SU-DHL-6 (cell line): ENCODE data around the gene MRE11.

Experiments
- H2AFZ ChIP-seq: fragments of 200-600 bp; sonication (generic); 2 replicates; pipeline ENCODE4 v1.6.1; 2014; ENCODE audit warnings: low read depth, mild to moderate bottlenecking, moderate library complexity, mixed read lengths, antibody characterized with exemption, low read length; ENCODE audit not compliant: severe bottlenecking
- H3F3A ChIP-seq: fragments of 200-600 bp; shearing (Covaris generic); 2 replicates; pipeline ENCODE4 v1.6.0; 2016; ENCODE audit warnings: antibody characterized with exemption, mild to moderate bottlenecking; ENCODE audit not compliant: insufficient read depth
- H3K27ac ChIP-seq: fragments of 200-600 bp; sonication (generic); 2 replicates; pipeline ENCODE4 v1.5.1; 2016; ENCODE audit warnings: low read depth, mild to moderate bottlenecking, low read length, moderate library complexity, mixed read lengths
- H3K27me3 ChIP-seq: fragments of 200-600 bp; sonication (generic), shearing (Covaris generic); 2 replicates; pipeline ENCODE4 v1.6.0; 2014; ENCODE audit warnings: mild to moderate bottlenecking, low read length
- H3K36me3 ChIP-seq: fragments of 200-600 bp; sonication (generic); 2 replicates; pipeline ENCODE4 v1.6.1; 2014; ENCODE audit warnings: mild to moderate bottlenecking, low read length, mixed read lengths
- H3K4me2 ChIP-seq: fragments of 300-600, 200-600 bp; shearing (Covaris generic), sonication (generic); 2 replicates; pipeline ENCODE4 v1.6.0; 2014; ENCODE audit warnings: low read length, low read depth, mild to moderate bottlenecking; ENCODE audit not compliant: poor library complexity, severe bottlenecking
- H3K4me3 ChIP-seq: fragments of 200-600 bp; sonication (generic); 2 replicates; pipeline ENCODE4 v1.5.1; 2014; ENCODE audit warnings: antibody characterized with exemption, low read length, mild to moderate bottlenecking, mixed read lengths; ENCODE audit not compliant: insufficient read depth, poor library complexity, severe bottlenecking
- H3K79me2 ChIP-seq: fragments of 200-600 bp; sonication (generic); 2 replicates; pipeline ENCODE4 v1.6.1; 2014; ENCODE audit warnings: mild to moderate bottlenecking, low read length, moderate library complexity; ENCODE audit not compliant: insufficient read depth
- H3K9ac ChIP-seq: fragments of 200-600 bp; sonication (generic); 2 replicates; pipeline ENCODE4 v1.7.0; 2014; ENCODE audit warnings: mild to moderate bottlenecking, low read length
- H3K9me2 ChIP-seq: fragments of 200-600 bp; sonication (generic); replicated peaks from 2 replicates; pipeline ENCODE4 v1.6.1; 2014; ENCODE audit warnings: low read length; ENCODE audit not compliant: insufficient read depth
- H3K9me3 ChIP-seq: fragments of 200-600 bp; sonication (generic); 2 replicates; pipeline ENCODE4 v1.6.1; 2014; ENCODE audit warnings: low read length, mixed read lengths; ENCODE audit not compliant: insufficient read depth
- H4K20me1 ChIP-seq: fragments of 200-600 bp; sonication (generic); 2 replicates; pipeline ENCODE4 v1.6.1; 2014; ENCODE audit warnings: low read depth, mild to moderate bottlenecking, antibody characterized with exemption, low read length, moderate library complexity, mixed read lengths
- CTCF ChIP-seq: fragments of 200-600 bp; sonication (generic); IDR thresholded peaks from one replicate; pipeline ENCODE4 v1.5.1; 2017; ENCODE audit warnings: antibody characterized with exemption, mild to moderate bottlenecking, low read length, moderate library complexity; ENCODE audit not compliant: insufficient read depth, poor library complexity, severe bottlenecking
- EZH2phosphoT487 ChIP-seq: fragments of 200-600 bp; sonication (generic), shearing (Covaris generic); conservative IDR thresholded peaks from 2 replicates; pipeline ENCODE4 v1.6.1; 2018; ENCODE audit warnings: mild to moderate bottlenecking, antibody characterized with exemption, low read length, moderate library complexity, mixed read lengths

The MRE11 gene

DNA sequence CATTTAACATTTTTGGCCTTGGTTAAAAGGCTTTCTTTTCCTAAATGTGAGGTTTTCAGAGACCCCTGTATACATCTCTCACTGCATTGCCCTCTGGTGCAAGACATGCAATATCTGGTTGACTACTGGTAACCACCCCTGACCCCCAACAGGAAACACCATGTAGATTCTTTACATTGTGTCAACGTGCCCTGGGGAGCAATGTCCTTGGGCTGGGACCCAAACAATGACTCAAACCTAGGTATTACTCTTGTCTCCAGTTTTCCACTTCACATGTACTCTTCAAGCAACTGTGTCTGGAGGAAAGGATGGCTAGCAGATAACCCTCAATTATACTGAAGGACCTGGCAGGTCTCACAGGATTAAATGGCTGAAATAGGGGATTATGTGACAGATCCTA is 91.3 kb downstream of the MRE11 start:
- H4K20me1 ChIP-seq: no peaks in the 10 kb centered on the region
- no peak overlapping the region for H3K4me3 ChIP-seq
- no peak overlapping the region for H3K9ac ChIP-seq
- H3K27ac ChIP-seq: no peak overlapping the region
- H3K36me3 ChIP-seq: no peaks in the 10 kb centered on the region
- H3F3A ChIP-seq: no peaks in the 10 kb centered on the region
- H3K9me3 ChIP-seq: no peaks in the 10 kb centered on the region
- H2AFZ ChIP-seq: no peak overlapping the region
- no peaks in the 10 kb centered on the region for H3K9me2 ChIP-seq
- TF ChIP-seq CTCF (no peak), EZH2phosphoT487 (no peak)
- H3K79me2 ChIP-seq: no peaks in the 10 kb centered on the region
- no peaks in the 10 kb centered on the region for H3K27me3 ChIP-seq
- no peak overlapping the region for H3K4me2 ChIP-seq

DNA sequence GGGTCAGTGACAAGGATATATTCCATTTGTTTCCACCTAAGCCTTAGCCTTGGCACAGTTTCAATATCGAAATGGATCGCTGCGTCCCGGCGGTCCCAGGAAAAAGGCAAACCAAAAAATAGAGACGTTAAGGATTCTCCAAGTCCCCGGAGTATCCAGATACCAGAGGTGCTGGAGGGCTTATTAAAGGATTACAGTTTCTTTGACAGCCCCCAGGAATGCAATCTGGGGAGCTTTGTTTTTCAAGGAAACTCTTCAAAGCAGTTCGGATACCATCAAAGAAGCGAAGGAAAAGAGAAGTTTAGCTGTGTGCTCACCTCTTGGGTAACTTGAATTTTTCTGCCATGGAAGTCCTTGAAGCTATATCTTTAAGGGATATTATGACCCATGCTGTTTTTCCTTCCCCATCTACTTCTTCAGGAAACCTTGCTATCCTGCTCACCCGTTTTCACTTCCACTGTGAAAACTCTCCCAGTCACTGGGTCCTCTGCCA is 91.8 kb downstream of the MRE11 start:
- Histone ChIP-seq H2AFZ (no peak overlapping the region), H3K27ac (no peak overlapping the region), H3K27me3 (no peaks in the 10 kb centered on the region), H4K20me1 (no peaks in the 10 kb centered on the region), H3K9me2 (no peaks in the 10 kb centered on the region), H3K4me3 (no peak overlapping the region), H3F3A (no peaks in the 10 kb centered on the region), H3K36me3 (no peaks in the 10 kb centered on the region), H3K4me2 (no peak overlapping the region), H3K9ac (no peak overlapping the region), H3K9me3 (no peaks in the 10 kb centered on the region), H3K79me2 (no peaks in the 10 kb centered on the region)
- TF ChIP-seq CTCF (no peak), EZH2phosphoT487 (no peak)

- no peak within 1 kb of the TSS for H3K4me3 ChIP-seq
- H3K9ac ChIP-seq: no peak within 1 kb of the TSS
- H3K36me3 ChIP-seq: no peaks in the 10 kb centered on the region
- no peaks in the 10 kb centered on the region for H3K9me3 ChIP-seq
- no peaks in the 10 kb centered on the region for H3F3A ChIP-seq
- H3K27me3 ChIP-seq: no peaks in the 10 kb centered on the region
- no peak within 1 kb of the TSS for H2AFZ ChIP-seq
- TF ChIP-seq CTCF (no peak), EZH2phosphoT487 (no peak)
- H3K79me2 ChIP-seq: no peaks in the 10 kb centered on the region
- no peaks in the 10 kb centered on the region for H3K9me2 ChIP-seq
- no peak within 1 kb of the TSS for H3K27ac ChIP-seq
- H3K4me2 ChIP-seq: no peak within 1 kb of the TSS
- no peaks in the 10 kb centered on the region for H4K20me1 ChIP-seq
These were observed 92.5 kb downstream of the MRE11 start, which contains the start of gene GPR83 for GRCh38 chr11:94400839-94401772. Gene GPR83 (minus strand): TSS chr11:94401419. CDS start chr11:94401247, 172 bp downstream.
